NCI-H2227 (cell line): ENCODE measurements around the gene HSPA6.
"Not testable (repeated sequence)": the region's sequence is repeated elsewhere in the genome, so short reads cannot be mapped to it uniquely, and the experiment has no call there.

Source experiments
- DNase-seq: peaks from one replicate; lab custom pipeline; 2025; ENCODE audit not compliant: unreplicated experiment; lab: John Stamatoyannopoulos, UW

Gene HSPA6

GRCh38 chr1:161523817-161524741, at the start of gene HSPA6:
Gene HSPA6, plus strand, starts transcription at chr1:161524540. Its CDS starts 119 bp downstream, at chr1:161524659.
- DNase-seq, result peak; percentile 80

GRCh38 chr1:161477711-161478110, 46.6 kb upstream of the HSPA6 start:
- not testable (repeated sequence) for DNase-seq

- DNase-seq, result no peak
These were observed 45.4 kb upstream of the HSPA6 start for GRCh38 chr1:161478985-161479384.

- no peak for DNase-seq
These were observed 43.8 kb upstream of the HSPA6 start for GRCh38 chr1:161480381-161481035.

GRCh38 chr1:161481624-161482392, 42.5 kb upstream of the HSPA6 start:
- DNase-seq, result no peak

- no peak for DNase-seq
These were observed 41.7 kb upstream of the HSPA6 start for GRCh38 chr1:161482610-161483009.

- DNase-seq, result no peak
These were observed 41.0 kb upstream of the HSPA6 start for GRCh38 chr1:161483361-161483760.

GRCh38 chr1:161484613-161485012, 39.7 kb upstream of the HSPA6 start:
- no peak for DNase-seq

- peak; percentile 67 for DNase-seq
These were observed 37.3 kb upstream of the HSPA6 start for GRCh38 chr1:161486806-161487741.

GRCh38 chr1:161491472-161491871, 32.9 kb upstream of the HSPA6 start:
- no peak for DNase-seq

GRCh38 chr1:161492827-161493226, 31.5 kb upstream of the HSPA6 start:
- DNase-seq, result no peak

- DNase-seq, result no peak
These were observed 30.1 kb upstream of the HSPA6 start for GRCh38 chr1:161494091-161494735.

- DNase-seq, result no peak
These were observed 28.9 kb upstream of the HSPA6 start for GRCh38 chr1:161495490-161495889.

- DNase-seq, result no peak
These were observed 26.4 kb upstream of the HSPA6 start for GRCh38 chr1:161497961-161498360.

- DNase-seq, result no peak
These were observed 25.7 kb upstream of the HSPA6 start for GRCh38 chr1:161498646-161499045.

GRCh38 chr1:161499099-161500039, 25.0 kb upstream of the HSPA6 start:
- DNase-seq, result no peak

- no peak for DNase-seq
These were observed 23.1 kb upstream of the HSPA6 start for GRCh38 chr1:161501234-161501633.

GRCh38 chr1:161502181-161502580, 22.2 kb upstream of the HSPA6 start:
- peak; percentile 57 for DNase-seq
